ENCODE data around the gene TXN2.
A peak's percentile ranks its signal among the peaks of the same experiment; 100 is the strongest.

The TXN2 gene

GRCh38 chr22:36506637-36507517 is 25.4 kb upstream of the TXN2 start, which contains the start of gene FOXRED2:
Gene FOXRED2, minus strand, starts transcription at chr22:36507040. Its CDS starts 618 bp downstream, at chr22:36506422.
- DNase-seq (peak; percentile 88 to 92 (median 89)), ATAC-seq (replicated peaks) (peak; percentile 96)
- Mint-ChIP-seq H3K4me3 (peak within 1 kb of the TSS; percentile 68 to 69), H3K4me1 (ENCODE audit: low read depth in 2 of 2) (peaks cover 0 to 10% of the 10 kb centered on the region in 2 donors), H3K27me3 (no peaks in the 10 kb centered on the region), H3K36me3 (ENCODE audit: insufficient read depth) (peaks cover 24% of the 10 kb centered on the region), H3K9me3 (no peaks in the 10 kb centered on the region), H3K27ac (peak within 1 kb of the TSS; percentile 17 to 69)

GRCh38 chr22:36505998-36506635 is 24.7 kb upstream of the TXN2 start:
- Mint-ChIP-seq H3K36me3 (ENCODE audit: insufficient read depth) (peaks cover 17% of the 10 kb centered on the region), H3K9me3 (no peaks in the 10 kb centered on the region), H3K4me1 (ENCODE audit: low read depth in 2 of 2) (peaks cover 0 to 5% of the 10 kb centered on the region in 2 donors), H3K27me3 (no peaks in the 10 kb centered on the region), H3K27ac (no peak overlapping the region), H3K4me3 (peak overlapping the region; percentile 68 to 69)
- ATAC-seq (replicated peaks) = no peak
- no peak for DNase-seq

GRCh38 chr22:36497910-36498665 is 16.6 kb upstream of the TXN2 start:
- H3K27ac Mint-ChIP-seq = no peak overlapping the region
- no peak for ATAC-seq (replicated peaks)
- H3K9me3 Mint-ChIP-seq = no peaks in the 10 kb centered on the region
- H3K36me3 Mint-ChIP-seq (ENCODE audit: insufficient read depth) = peaks cover 3% of the 10 kb centered on the region
- H3K4me1 Mint-ChIP-seq (ENCODE audit: low read depth in 2 of 2) = no peaks in the 10 kb centered on the region
- no peaks in the 10 kb centered on the region for H3K27me3 Mint-ChIP-seq
- DNase-seq = no peak
- no peak overlapping the region for H3K4me3 Mint-ChIP-seq

- Mint-ChIP-seq H3K27ac (no peak overlapping the region), H3K4me3 (no peak overlapping the region), H3K36me3 (ENCODE audit: insufficient read depth) (peaks cover 4% of the 10 kb centered on the region), H3K9me3 (no peaks in the 10 kb centered on the region), H3K4me1 (ENCODE audit: low read depth in 2 of 2) (no peaks in the 10 kb centered on the region), H3K27me3 (no peaks in the 10 kb centered on the region)
- peak; percentile 41 for ATAC-seq (replicated peaks)
- DNase-seq = no peak
Observed at GRCh38 chr22:36493690-36494110, 12.3 kb upstream of the TXN2 start.

- H3K4me1 Mint-ChIP-seq (ENCODE audit: low read depth in 2 of 2) = no peaks in the 10 kb centered on the region
- ATAC-seq (replicated peaks) = no peak
- DNase-seq = no peak
- H3K27ac Mint-ChIP-seq = peak overlapping the region in 1 of 2 donors; percentile 15
- H3K27me3 Mint-ChIP-seq = no peaks in the 10 kb centered on the region
- H3K36me3 Mint-ChIP-seq (ENCODE audit: insufficient read depth) = peaks cover 6% of the 10 kb centered on the region
- H3K9me3 Mint-ChIP-seq = no peaks in the 10 kb centered on the region
- no peak overlapping the region for H3K4me3 Mint-ChIP-seq
Observed at GRCh38 chr22:36492109-36492508, 10.7 kb upstream of the TXN2 start.

- Mint-ChIP-seq H3K4me3 (no peak overlapping the region), H3K27ac (peak overlapping the region in 1 of 2 donors; percentile 14), H3K27me3 (no peaks in the 10 kb centered on the region), H3K4me1 (ENCODE audit: low read depth in 2 of 2) (peaks cover 0 to 4% of the 10 kb centered on the region in 2 donors), H3K36me3 (ENCODE audit: insufficient read depth) (peaks cover 10% of the 10 kb centered on the region), H3K9me3 (no peaks in the 10 kb centered on the region)
- no peak for ATAC-seq (replicated peaks)
- DNase-seq = no peak
Observed at GRCh38 chr22:36491155-36491554, 9.7 kb upstream of the TXN2 start.

- ATAC-seq (replicated peaks) = no peak
- Mint-ChIP-seq H3K27me3 (no peaks in the 10 kb centered on the region), H3K36me3 (ENCODE audit: insufficient read depth) (peaks cover 12% of the 10 kb centered on the region), H3K4me3 (no peak overlapping the region), H3K4me1 (ENCODE audit: low read depth in 2 of 2) (peaks cover 4 to 7% of the 10 kb centered on the region in 2 donors), H3K27ac (no peak overlapping the region), H3K9me3 (no peaks in the 10 kb centered on the region)
- DNase-seq = peak; percentile 59 to 68 (median 61)
Observed at GRCh38 chr22:36486619-36487384, 5.4 kb upstream of the TXN2 start.

- H3K9me3 Mint-ChIP-seq = no peaks in the 10 kb centered on the region
- DNase-seq = no peak
- H3K4me1 Mint-ChIP-seq (ENCODE audit: low read depth in 2 of 2) = peaks cover 13 to 16% of the 10 kb centered on the region in 2 donors
- H3K27ac Mint-ChIP-seq = peak overlapping the region; percentile 96 to 99
- H3K4me3 Mint-ChIP-seq = peak overlapping the region; percentile 89 to 96
- H3K27me3 Mint-ChIP-seq = no peaks in the 10 kb centered on the region
- peaks cover 43% of the 10 kb centered on the region for H3K36me3 Mint-ChIP-seq (ENCODE audit: insufficient read depth)
- ATAC-seq (replicated peaks) = no peak
Observed at GRCh38 chr22:36480941-36481392, 473 bp downstream of the TXN2 start.

- Mint-ChIP-seq H3K4me1 (ENCODE audit: low read depth in 2 of 2) (peaks cover 13 to 16% of the 10 kb centered on the region in 2 donors), H3K36me3 (ENCODE audit: insufficient read depth) (peaks cover 56% of the 10 kb centered on the region), H3K4me3 (no peak overlapping the region), H3K27me3 (no peaks in the 10 kb centered on the region), H3K9me3 (no peaks in the 10 kb centered on the region), H3K27ac (no peak overlapping the region)
- ATAC-seq (replicated peaks) = no peak
- no peak for DNase-seq
Observed at GRCh38 chr22:36478966-36479365, 2.5 kb downstream of the TXN2 start.

- no peaks in the 10 kb centered on the region for H3K27me3 Mint-ChIP-seq
- DNase-seq = no peak
- H3K4me1 Mint-ChIP-seq (ENCODE audit: low read depth in 2 of 2) = peaks cover 3 to 6% of the 10 kb centered on the region in 2 donors
- no peaks in the 10 kb centered on the region for H3K9me3 Mint-ChIP-seq
- no peak for ATAC-seq (replicated peaks)
- peaks cover 56% of the 10 kb centered on the region for H3K36me3 Mint-ChIP-seq (ENCODE audit: insufficient read depth)
- no peak overlapping the region for H3K4me3 Mint-ChIP-seq
- H3K27ac Mint-ChIP-seq = peak overlapping the region in 1 of 2 donors; percentile 31
Observed at GRCh38 chr22:36475341-36475740, 6.1 kb downstream of the TXN2 start.

- ATAC-seq (replicated peaks) = no peak
- H3K27ac Mint-ChIP-seq = no peak overlapping the region
- H3K36me3 Mint-ChIP-seq (ENCODE audit: insufficient read depth) = peaks cover 43% of the 10 kb centered on the region
- peaks cover 8 to 14% of the 10 kb centered on the region in 2 donors for H3K4me1 Mint-ChIP-seq (ENCODE audit: low read depth in 2 of 2)
- no peak overlapping the region for H3K4me3 Mint-ChIP-seq
- no peak for DNase-seq
- H3K27me3 Mint-ChIP-seq = no peaks in the 10 kb centered on the region
- no peaks in the 10 kb centered on the region for H3K9me3 Mint-ChIP-seq
Observed at GRCh38 chr22:36472689-36473088, 8.8 kb downstream of the TXN2 start.

GRCh38 chr22:36471341-36471821 is 10.1 kb downstream of the TXN2 start:
- ATAC-seq (replicated peaks) = no peak
- DNase-seq = no peak
- Mint-ChIP-seq H3K9me3 (no peaks in the 10 kb centered on the region), H3K4me3 (no peak overlapping the region), H3K27ac (no peak overlapping the region), H3K27me3 (no peaks in the 10 kb centered on the region), H3K36me3 (ENCODE audit: insufficient read depth) (peaks cover 33% of the 10 kb centered on the region), H3K4me1 (ENCODE audit: low read depth in 2 of 2) (peaks cover 11 to 15% of the 10 kb centered on the region in 2 donors)
